Fibroblast of peridontal ligament (primary cell): Measurements from ENCODE around the gene NPAS4.
"Not testable (repeated sequence)": the region's sequence is repeated elsewhere in the genome, so short reads cannot be mapped to it uniquely, and the experiment has no call there.

Source experiments
- DNase-seq: peaks from one replicate; pipeline ENCODE4 v3.0.0-alpha.2; 2010; ENCODE audit errors: extremely low read depth

NPAS4 gene

DNA sequence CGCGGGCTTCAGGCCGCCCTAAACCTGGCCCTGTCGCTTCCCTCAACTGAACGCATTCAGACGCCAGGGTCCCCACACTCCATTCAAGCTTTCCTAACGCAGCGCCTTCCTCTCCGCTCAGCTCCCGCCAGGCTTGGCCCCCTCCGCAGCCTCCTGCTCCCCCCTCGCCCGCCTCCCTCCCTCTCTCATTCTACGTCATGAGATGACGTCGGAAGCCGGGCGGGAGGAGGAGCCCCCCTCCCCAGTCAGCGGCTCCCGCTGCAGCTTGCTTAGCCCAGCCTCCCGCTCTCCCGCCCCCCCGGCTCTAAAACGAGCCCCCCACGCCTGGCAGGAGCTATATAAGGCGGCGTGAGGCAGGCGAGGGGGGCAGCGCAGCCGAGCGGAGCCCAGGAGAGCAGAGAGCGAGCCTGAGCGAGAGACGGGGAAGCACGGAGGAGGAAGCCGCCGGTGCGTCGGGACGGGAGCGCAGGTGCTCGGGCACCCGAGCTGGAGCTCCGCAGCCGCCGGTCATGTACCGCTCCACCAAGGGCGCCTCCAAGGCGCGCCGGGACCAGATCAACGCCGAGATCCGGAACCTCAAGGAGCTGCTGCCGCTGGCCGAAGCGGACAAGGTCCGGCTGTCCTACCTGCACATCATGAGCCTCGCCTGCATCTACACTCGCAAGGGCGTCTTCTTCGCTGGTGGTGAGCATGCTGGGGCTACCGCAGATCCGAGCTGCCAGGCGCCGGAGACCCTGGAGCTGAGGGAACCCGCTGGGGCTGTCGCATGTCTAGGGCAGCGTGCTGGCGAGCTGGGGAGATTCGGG lies at the start of gene NPAS4:
Gene NPAS4, plus strand, starts transcription at position 365 of the 806 bp plus-strand sequence. Its CDS starts 145 bp downstream, at position 510.
- DNase-seq = no peak

DNA sequence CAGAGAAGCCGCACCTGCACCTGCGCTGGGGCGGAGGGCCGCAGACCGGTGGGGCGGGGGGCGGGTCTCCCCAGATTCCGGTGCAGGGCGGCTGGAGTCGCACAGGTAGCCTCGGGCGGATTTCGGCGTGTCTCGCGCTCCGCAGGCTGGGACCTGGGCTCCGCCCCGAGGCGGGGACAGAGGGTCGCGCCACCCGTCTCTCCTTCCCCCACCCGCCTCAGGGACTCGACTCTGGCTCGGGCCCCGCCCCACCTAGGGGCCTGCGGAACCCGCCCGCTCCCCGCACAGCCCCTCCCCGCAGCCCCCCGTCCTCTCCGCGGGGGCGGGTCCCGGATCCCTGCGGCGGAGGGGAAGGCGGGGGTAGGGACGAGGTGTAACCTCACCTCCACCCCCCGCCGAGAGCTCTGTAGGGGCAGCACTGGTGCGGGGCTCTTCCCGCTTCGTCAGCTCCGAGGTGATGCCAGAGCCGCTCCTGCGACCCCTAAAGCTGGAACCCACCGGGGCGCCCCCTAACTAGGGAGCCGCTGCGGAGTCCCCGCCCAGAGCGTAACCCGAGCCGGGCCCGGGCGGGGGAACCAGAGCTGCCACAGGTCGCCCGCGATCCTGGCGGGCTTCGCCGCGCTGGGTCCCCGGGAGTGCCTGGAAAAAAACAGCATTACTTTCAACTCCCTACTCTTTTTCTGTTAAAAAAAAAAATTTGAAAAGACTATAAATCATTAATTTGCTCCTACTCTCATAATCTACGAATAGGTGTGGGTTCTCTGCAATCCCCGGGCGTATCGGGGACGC lies 49.0 kb upstream of the NPAS4 start, which contains the start of gene SLC29A2:
Gene SLC29A2, minus strand, starts transcription at position 134 of the 789 bp plus-strand sequence. CDS start 169 bp downstream, outside the sequence.
- no peak for DNase-seq

DNA sequence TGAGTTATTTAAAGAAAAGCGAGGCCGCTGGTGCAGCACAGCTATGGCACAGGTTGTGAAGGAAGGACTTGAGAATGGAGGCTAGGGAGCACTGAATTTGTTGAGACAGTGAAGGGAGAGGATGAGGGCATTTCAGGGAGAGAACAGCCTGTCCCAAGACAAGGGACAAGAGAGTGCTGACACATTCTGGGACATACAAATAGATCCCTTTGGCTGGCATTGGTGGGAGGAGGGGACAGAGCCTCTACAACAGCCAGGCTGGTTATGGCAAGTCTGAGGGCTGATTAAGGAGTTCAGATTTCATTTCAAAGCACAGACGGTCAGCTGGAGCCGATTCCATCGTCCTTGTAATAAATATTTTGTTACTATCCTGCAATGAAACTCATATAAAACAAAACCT lies 47.6 kb upstream of the NPAS4 start:
- DNase-seq = no peak

DNA sequence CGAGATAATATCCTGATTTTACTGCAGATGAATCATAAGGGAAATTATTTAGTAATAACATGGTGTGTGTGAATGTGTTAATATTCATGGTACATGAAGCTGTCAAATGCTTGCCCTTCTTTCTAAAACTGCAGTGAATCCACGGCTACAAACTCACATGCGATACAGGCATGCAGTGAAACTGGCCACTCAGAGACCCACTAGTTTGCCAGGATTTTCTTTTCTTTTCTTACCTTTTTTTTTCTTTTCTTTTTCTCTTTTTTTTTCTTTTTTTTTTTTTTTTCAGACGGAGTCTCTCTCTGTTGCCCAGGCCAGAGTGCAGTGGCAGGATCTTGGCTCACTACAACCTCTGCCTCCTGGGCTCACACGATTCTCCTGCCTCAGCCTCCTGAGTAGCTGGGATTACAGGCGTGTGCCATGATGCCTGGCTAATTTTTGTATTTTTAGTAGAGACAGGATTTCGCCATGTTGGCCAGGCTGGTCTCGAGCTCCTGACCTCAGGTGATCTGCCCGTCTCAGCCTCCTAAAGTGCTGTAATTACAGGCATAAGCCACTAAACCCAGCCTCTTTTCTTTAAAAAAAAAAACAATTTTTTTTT lies 47.0 kb upstream of the NPAS4 start:
- DNase-seq = not testable (repeated sequence)

DNA sequence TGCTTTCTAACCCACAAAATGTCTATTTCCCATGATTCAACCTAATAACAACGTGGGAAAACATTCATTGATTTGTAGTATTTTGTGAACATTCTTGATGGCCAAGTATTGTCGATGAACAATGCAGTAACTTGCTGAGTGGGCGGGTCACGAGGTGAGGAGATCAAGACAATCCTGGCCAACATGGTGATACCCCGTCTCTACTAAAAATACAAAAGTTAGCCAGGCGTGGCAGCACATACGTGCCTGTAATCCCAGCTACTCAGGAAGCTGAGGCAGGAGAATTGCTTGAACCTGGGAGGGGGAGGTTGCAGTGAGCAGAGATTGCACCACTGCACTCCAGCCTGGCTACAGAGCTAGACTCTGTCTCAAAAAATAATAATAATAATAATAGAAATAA lies 40.6 kb upstream of the NPAS4 start:
- DNase-seq = not testable (repeated sequence)

DNA sequence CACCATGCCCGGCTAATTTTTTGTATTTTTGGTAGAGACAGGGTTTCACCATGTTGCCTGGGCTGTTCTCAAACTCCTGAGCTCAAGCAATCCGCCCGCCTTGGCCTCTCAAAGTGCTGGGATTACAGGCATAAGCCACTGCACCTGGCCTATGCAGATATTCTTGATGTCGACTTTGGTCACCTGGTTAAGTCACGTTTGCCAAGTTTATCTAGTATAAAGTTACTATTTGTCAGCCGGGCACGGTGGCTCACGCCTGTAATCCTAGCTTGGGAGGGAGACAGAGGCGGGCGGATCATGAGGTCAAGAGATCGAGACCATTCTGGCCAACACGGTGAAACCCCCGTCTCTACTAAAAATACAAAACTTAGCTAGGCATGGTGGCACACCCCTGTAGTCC lies 36.5 kb upstream of the NPAS4 start:
- not testable (repeated sequence) for DNase-seq

DNA sequence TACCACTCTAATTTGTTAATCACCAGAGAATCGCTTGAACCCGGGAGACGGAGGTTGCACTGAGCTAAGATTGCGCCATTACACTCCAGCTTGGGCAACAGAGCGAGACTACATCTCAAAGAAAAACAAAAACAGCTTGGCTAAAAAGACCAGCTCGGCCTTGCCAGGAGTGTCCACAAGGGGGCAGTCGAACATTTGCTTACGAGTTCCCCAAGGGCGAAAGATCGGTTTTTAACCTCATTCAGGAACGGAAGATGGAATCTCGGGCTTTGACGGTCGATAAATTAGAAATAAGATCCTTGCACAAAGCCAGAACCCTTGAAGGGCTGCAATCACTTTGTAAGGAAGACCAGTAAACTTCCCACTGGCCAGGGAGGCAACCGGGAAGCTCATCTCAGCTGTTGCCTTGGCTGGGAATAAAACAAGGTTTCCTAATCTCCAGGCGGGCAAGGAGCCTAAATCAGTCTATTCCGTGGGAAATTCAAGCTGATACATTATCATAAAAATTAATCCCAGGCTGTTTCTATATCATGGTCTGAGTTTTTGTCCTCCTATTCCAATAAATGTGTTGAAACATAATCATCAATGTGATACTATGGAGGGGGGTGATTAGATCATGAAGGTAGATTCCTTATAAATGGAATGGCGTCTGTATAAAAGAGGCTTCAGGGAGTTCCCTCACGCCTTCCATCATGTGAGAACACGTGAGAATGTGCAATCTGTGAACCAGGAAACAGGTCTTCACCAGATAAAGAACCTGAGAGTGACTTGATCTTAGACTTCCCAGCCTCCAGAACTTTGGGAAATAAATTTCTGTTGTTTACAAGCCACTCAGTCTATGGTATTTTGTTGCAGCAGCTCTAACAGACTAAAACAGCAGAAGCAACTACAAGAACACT lies 34.4 kb upstream of the NPAS4 start:
- peak; percentile 91 for DNase-seq

DNA sequence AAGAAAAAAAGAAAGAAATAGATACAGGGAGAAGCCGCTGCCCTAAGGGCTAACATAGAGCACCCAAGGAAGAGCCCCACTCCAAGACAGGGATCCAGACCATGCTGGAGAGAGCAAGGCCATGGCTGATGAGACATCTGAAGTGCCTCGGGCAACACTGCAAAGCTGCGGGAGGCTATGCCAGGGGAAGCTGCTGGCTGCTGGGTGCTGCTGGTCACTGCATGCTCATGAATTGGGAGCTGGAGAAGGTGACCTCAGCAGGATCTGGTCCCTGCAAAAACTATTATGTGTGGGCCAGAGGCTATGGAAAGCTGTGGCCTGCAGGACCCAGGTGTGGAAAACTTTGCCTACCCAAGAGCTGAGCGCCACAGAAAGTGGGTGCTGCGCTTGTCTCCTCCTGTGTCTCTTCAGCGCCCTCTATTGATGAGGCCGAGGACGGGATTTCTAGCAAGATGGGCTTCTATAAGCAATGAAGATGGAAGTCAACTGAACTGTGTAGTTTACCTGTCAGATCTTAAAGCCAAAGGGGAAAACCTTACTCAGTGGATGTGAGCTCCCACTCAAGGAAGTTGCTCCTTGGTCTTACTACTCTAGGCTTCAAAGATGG lies 32.0 kb upstream of the NPAS4 start:
- peak; percentile 74 for DNase-seq

DNA sequence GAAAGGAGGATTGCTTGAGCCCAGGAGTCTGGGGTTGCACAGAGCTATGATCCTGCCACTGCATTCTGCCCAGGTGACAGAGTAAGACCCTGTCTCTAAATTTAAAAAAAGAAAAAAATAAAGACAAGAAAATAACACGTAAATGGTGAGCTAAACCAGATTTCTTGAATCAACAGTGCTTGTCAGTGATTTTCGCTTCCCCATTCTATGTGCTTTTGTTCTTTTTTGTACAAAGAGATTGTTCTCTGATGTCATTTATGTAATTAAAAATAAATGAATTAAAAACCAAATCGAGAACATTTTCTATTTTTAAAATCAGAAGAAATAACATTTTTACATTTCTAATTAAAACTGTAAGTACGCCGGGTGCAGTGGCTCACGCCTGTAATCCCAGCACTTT lies 29.5 kb upstream of the NPAS4 start:
- DNase-seq = no peak

DNA sequence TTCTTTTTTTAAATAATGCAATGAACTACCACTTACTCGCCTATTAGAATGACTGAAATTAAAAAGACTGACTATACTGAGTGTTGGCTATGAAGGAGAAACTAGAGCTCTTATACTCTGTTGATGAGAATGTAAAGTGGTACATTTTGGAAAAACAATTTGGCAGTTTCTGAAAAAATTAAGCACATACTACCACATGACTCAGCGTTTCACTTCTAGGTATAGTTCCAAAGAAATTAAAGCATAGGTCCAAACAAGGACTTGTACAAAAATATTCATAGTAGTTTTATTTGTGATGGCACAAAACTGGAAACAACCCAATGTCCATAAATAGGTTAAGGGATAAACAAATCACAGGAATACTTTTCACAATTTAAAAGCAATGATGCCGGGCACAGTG lies 26.9 kb upstream of the NPAS4 start:
- DNase-seq = no peak

DNA sequence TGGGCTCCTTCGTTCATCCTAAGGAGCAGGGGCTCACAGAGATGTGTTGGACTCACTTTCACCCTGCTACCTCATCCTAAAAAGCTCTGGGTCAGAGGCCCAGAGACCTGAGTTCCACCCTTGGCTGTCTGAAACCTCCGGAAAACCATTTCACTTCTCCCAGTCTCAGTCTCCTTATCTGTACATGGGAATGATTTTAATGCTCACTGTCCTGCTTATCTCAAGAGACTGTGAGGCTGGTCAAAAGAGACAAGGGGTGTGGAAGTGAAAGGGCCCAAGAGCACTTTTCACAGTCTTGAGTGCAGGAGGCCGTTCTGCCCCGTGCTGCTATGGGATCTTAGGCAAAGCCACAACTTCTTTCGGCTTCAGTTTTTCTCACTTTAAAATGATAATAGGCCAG lies 13.2 kb upstream of the NPAS4 start:
- DNase-seq = no peak

DNA sequence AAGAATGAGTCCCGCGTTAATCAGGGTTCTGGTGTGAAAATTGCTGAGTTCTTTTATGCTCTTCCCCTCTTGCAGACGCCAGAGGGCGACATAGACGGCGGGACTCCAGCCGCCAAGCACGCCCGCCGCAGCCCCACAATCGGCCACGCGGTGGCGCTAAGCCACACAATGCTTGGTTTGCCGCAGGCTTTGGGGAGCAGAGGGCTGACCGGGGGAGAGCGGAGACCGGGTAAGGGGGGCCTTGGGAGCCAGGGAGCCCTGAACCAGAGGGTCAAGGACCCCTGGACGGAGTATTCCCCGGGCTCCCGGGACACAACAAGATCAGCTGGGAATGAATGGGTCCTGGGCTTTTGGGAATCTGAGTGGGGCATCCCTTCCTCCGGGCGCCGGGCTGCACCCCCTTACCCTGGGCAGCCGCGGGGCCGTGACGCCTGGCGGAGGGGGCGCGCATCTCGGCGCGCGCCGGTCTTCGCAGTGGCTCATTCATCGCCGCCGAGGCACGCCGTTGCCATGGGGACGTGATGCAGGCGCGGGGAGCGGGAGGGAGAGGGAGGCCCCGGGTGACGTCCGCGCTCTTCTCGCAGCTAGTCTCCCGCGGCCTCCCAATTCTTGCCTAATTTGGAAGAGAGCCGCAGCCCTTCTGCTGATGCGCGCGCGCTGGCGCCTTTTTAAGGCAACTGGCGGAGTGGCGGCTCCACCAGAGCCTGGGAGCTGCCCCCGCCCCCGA lies 12.2 kb upstream of the NPAS4 start:
- peak; percentile 90 for DNase-seq

DNA sequence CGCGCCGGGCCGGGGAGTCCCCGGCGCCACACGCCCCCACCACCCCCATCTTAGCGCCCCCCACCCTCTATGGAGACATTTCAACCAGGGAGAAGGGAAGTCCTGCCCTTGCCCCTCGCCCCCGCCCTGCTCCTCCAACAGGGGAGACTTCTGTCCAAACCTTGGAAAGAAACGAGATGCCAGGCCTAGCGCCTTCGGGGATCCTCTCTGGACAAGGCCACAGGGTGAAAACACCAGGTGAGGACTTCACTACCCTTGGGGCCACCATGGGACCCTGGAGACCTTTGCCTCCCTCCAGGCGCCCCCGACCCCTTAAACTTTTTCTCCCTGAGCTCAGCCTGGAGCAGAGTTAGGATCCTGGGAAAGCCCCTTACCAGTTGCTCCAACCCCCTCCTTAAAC lies 11.6 kb upstream of the NPAS4 start:
- DNase-seq = no peak

DNA sequence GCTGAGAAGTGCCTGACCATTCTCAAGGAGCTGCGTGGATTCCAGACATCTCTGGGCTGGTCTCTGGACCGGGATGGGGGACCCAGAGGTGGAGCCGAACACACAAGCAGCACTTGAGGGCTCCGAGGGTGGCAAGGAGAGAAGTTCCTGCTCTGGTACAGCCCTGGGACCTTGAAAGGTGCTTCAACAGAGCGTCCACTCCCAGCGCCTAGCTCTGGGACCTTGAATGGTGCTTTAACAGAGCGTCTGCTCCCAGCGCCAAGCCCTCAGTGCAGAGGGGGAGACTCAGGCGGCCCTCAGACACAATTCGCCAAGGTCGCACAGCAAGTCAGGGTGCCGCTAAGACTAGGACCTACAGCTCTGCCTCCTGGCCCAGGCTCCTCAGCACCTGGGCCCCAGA lies 10.6 kb upstream of the NPAS4 start:
- no peak for DNase-seq

DNA sequence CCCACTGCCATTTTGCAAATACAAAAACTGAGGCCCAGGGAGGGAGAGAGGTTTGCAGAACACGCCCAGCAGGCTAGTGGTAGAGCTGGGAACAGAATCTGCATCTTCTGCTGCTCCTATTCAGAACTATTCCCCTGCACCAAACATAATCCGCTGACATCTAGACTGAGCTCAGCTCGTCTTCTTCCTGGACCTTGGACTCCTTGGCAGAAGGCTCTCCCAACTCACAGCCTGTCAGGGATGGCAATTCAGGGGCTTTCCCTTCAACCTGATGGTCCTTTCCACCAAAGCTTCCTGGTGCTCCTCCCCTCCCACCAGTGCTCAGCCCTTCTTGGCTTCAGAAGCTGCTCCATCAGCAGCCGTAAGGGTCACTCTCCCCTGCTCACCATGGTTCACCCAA lies 9.5 kb upstream of the NPAS4 start:
- no peak for DNase-seq

DNA sequence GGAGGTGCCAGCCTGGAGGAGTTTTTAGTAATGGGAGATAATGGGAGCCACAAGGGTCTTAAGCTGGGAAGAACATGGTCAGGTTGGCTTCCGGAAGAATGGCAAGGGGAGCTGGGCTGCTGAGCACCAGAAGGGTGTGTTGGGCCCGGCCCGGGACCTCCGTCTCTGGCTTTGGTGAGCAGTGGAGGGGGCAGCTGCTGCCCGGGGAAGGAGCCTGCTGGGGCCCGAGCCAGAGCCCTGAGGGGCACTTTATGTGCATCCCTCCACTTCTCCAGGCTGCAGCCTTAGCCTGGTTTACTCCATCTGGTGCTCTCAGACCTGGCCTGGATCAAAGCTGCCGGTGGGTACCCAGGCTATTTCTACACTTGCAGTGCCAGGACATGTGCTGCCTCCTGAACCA lies 8.7 kb upstream of the NPAS4 start:
- DNase-seq = no peak

DNA sequence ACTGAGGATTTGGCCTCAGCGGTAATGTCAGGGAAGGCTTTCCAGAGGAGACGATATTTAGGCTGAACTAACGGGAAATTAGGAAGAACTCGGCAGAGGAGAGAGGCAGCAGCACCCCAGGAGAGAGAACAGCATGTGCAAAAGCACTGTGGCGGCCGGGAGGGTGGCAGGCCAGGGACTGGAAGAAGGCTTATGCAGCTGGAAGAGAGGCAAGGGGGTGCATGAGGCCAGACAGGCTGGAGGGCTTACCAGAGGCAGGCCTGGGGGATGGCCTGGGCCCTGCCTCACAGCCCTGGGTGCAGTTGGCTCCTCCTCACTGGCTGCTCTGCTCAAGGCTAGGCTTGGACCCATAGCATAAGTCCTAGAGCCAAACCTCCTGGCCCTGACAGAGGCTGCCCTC lies 7.7 kb upstream of the NPAS4 start:
- DNase-seq = no peak

DNA sequence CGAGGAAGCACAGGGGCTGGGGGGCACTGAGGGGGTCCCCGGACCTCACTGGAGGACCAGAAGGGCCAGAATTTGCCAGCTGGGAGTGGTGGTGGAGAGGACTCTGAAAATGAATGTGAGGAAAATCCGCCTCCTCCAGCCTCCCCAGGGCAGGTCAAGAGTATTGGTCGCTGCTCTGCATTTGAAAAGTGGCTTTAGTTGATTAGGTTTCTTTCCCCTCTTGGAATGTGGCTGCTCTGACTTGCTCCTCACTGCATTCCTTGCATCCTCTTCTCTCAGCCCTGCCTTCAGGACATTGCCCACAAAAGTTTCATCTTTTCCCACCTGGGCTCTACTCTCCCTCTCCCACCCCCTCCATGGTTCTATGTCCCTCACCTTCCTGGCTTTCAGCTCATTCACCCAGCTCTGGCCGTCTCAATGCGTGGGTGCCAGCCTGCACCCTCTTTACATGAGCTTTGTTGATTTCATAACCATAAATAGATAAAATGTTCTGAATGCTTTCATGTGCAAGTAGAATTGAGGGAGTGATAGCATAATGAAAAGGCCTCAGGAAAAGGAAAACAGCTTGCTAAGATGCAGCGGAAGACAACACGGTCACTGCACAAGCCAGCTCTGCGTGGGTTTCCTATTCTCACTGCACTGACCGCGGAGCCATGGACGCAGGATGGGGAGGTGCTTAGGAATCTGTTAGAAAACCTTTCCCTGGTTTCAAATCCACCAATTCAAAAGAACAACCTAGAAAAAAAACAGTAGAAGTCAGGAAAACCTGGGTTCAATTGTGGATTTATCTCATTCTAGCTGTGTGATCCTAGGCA lies 6.5 kb upstream of the NPAS4 start:
- DNase-seq = no peak

DNA sequence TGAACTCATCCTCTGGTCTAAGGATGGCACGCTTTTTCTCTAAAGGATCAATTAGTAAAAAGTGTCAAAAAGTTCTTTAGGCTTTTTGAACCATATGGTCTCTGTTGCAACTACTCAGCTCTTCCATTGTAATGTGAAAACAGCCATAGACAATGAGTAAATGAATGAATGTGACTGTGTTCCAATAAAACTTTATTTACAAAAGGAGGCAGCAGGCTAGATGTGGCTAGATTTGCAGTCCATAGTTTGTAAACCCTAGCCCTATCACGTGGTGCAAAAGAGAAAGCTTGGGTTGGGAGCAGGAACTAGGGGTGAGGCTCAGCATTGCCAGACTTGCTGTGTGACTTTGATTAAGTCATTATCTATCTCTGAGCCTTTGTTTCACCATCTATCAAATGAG lies 5.4 kb upstream of the NPAS4 start:
- DNase-seq = no peak

DNA sequence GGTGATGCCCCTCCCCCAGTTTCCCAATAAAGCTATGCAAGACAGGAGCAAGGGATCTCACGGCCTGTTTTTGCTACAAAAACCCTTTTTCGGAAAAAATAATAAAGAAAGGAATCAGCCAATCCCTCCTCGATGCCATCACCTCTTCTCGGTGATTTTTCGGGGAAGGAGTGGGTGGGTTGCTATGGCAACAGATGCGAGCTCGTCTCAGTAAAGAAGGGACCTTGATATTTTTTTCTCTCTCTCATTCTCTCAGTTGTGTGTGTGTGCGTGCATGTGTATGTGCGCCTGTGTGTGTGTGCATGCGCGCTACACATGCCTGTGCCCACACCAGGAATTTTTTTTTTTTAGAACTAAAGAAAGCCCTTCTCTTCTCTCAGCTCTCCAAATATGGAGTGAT lies 3.8 kb upstream of the NPAS4 start:
- no peak for DNase-seq
